H9 (cell line): ENCODE measurements around the gene LDB2. TPM values are rescaled to one million over a fixed set of nuclear protein-coding genes. Genes with fewer than 3 reads are reported as not detected.

Experiments used
- DNase-seq: peaks from one replicate; pipeline ENCODE4 v3.0.0-alpha.2; 2017
- H2AFZ ChIP-seq: one replicate; pipeline ENCODE4 v1.6.1; 2013; ENCODE audit warnings: mild to moderate bottlenecking, low read length, control low read depth, moderate library complexity
- H2AK5ac ChIP-seq: 2 replicates; pipeline ENCODE4 v1.6.1; 2013; ENCODE audit warnings: low read length, control low read depth, mixed read lengths; ENCODE audit not compliant: insufficient read length
- H2BK120ac ChIP-seq: one replicate; pipeline ENCODE4 v1.6.1; 2013; ENCODE audit warnings: low read depth, mild to moderate bottlenecking, low read length, control low read depth, inconsistent platforms; ENCODE audit not compliant: poor library complexity, severe bottlenecking
- H2BK12ac ChIP-seq: 2 replicates; pipeline ENCODE4 v1.6.1; 2013; ENCODE audit warnings: low read length, control low read depth, mixed read lengths, low read depth; ENCODE audit not compliant: insufficient read length
- H2BK15ac ChIP-seq: 2 replicates; pipeline ENCODE4 v1.6.1; 2013; ENCODE audit warnings: low read depth, low read length, control low read depth
- H2BK20ac ChIP-seq: one replicate; pipeline ENCODE4 v1.6.1; 2013; ENCODE audit warnings: low read depth, mild to moderate bottlenecking, low read length, control low read depth, inconsistent platforms; ENCODE audit not compliant: poor library complexity, severe bottlenecking
- H2BK5ac ChIP-seq: 2 replicates; pipeline ENCODE4 v1.6.1; 2013; ENCODE audit warnings: low read length, control low read depth, mixed read lengths; ENCODE audit not compliant: insufficient read length
- H3K14ac ChIP-seq: 2 replicates; pipeline ENCODE4 v1.6.1; 2013; ENCODE audit warnings: low read length, control low read depth; ENCODE audit not compliant: insufficient read depth
- H3K18ac ChIP-seq: 2 replicates; pipeline ENCODE4 v1.6.1; 2013; ENCODE audit warnings: low read depth, mild to moderate bottlenecking, mixed read lengths, low read length, control low read depth; ENCODE audit not compliant: insufficient read length
- H3K23ac ChIP-seq: 2 replicates; pipeline ENCODE4 v1.6.1; 2013; ENCODE audit warnings: low read length, control low read depth, mixed read lengths, low read depth; ENCODE audit not compliant: insufficient read length
- H3K23me2 ChIP-seq: 2 replicates; pipeline ENCODE4 v1.6.1; 2013; ENCODE audit warnings: low read depth, mild to moderate bottlenecking, mixed read lengths, low read length, control low read depth; ENCODE audit not compliant: insufficient read length, poor library complexity, severe bottlenecking
- H3K27ac ChIP-seq: 2 replicates; pipeline ENCODE4 v1.5.1; 2013; ENCODE audit warnings: low read length, control low read depth, mixed read lengths, low read depth; ENCODE audit not compliant: insufficient read length
- H3K27me3 ChIP-seq: 2 replicates; pipeline ENCODE4 v1.6.1; 2013; ENCODE audit warnings: low read length, control low read depth, inconsistent platforms; ENCODE audit not compliant: insufficient read depth
- H3K4ac ChIP-seq: 2 replicates; pipeline ENCODE4 v1.6.1; 2013; ENCODE audit warnings: low read depth, mild to moderate bottlenecking, control low read depth, inconsistent platforms, low read length, moderate library complexity
- H3K4me1 ChIP-seq: 2 replicates; pipeline ENCODE4 v1.6.1; 2013; ENCODE audit warnings: low read length, control low read depth, inconsistent platforms; ENCODE audit not compliant: insufficient read depth
- H3K4me2 ChIP-seq: 2 replicates; pipeline ENCODE4 v1.6.1; 2013; ENCODE audit warnings: low read length, control low read depth, mixed read lengths; ENCODE audit not compliant: insufficient read length, insufficient read depth
- H3K56ac ChIP-seq: 2 replicates; pipeline ENCODE4 v1.6.1; 2013; ENCODE audit warnings: low read depth, mild to moderate bottlenecking, mixed read lengths, low read length, control low read depth; ENCODE audit not compliant: insufficient read length
- H3K79me1 ChIP-seq: 2 replicates; pipeline ENCODE4 v1.6.1; 2013; ENCODE audit warnings: low read depth, mild to moderate bottlenecking, moderate library complexity, low read length, control low read depth, inconsistent platforms; ENCODE audit not compliant: insufficient read depth, poor library complexity, severe bottlenecking
- H3K79me2 ChIP-seq: 2 replicates; pipeline ENCODE4 v1.6.1; 2013; ENCODE audit warnings: low read length, control low read depth, inconsistent platforms; ENCODE audit not compliant: insufficient read depth
- H3K9ac ChIP-seq: 2 replicates; pipeline ENCODE4 v1.6.1; 2013; ENCODE audit warnings: low read length, control low read depth, mixed read lengths; ENCODE audit not compliant: insufficient read length; ENCODE audit errors: extremely low read depth
- H3K9me3 ChIP-seq: one replicate; pipeline ENCODE4 v1.6.1; 2013; ENCODE audit warnings: low read depth, low read length, inconsistent platforms; ENCODE audit not compliant: control insufficient read depth
- H3T11ph ChIP-seq: one replicate; pipeline ENCODE4 v1.6.1; 2013; ENCODE audit warnings: mild to moderate bottlenecking, low read length, control low read depth, inconsistent platforms
- H4K20me1 ChIP-seq: one replicate; pipeline ENCODE4 v1.6.1; 2013; ENCODE audit not compliant: control insufficient read depth, insufficient read length, insufficient read depth
- H4K5ac ChIP-seq: 2 replicates; pipeline ENCODE4 v1.6.1; 2013; ENCODE audit warnings: low read depth, mild to moderate bottlenecking, mixed read lengths, low read length, control low read depth; ENCODE audit not compliant: insufficient read length
- H4K8ac ChIP-seq: replicated peaks from 2 replicates; pipeline ENCODE4 v1.6.1; 2013; ENCODE audit warnings: low read length, control low read depth, mixed read lengths, low read depth; ENCODE audit not compliant: insufficient read length
- H4K91ac ChIP-seq: 2 replicates; pipeline ENCODE4 v1.6.1; 2013; ENCODE audit warnings: low read depth, mild to moderate bottlenecking, moderate library complexity, mixed read lengths, low read length, control low read depth; ENCODE audit not compliant: insufficient read length
- H3K27ac Mint-ChIP-seq, 3 experiments: 2 replicates in 2 of 3; 3 replicates in 1 of 3; pipeline ENCODE4 v1.8.0; 2020 to 2021; ENCODE audit warnings: mixed read lengths in 3 of 3, mild to moderate bottlenecking in 1 of 3, moderate library complexity in 1 of 3
- H3K27me3 Mint-ChIP-seq: 2 replicates; pipeline ENCODE4 v1.8.0; 2021; ENCODE audit warnings: low read depth, mild to moderate bottlenecking, moderate library complexity, mixed read lengths
- H3K36me3 Mint-ChIP-seq, 3 experiments: 2 replicates in 2 of 3; 3 replicates in 1 of 3; pipeline ENCODE4 v1.8.0; 2020 to 2021; ENCODE audit warnings: low read depth in 3 of 3, mixed read lengths in 3 of 3; ENCODE audit not compliant: insufficient read depth in 1 of 3
- H3K4me1 Mint-ChIP-seq, 2 experiments: 2 replicates each; pipeline ENCODE4 v1.8.0; 2020; ENCODE audit warnings: mixed read lengths in 2 of 2
- H3K4me3 Mint-ChIP-seq, 2 experiments: 2 replicates in 1 of 2; 3 replicates in 1 of 2; pipeline ENCODE4 v1.8.0; 2020 to 2021; ENCODE audit warnings: mild to moderate bottlenecking in 2 of 2, mixed read lengths in 2 of 2, moderate library complexity in 1 of 2
- H3K9me3 Mint-ChIP-seq, 2 experiments: 2 replicates in 1 of 2; 3 replicates in 1 of 2; pipeline ENCODE4 v1.8.0; 2020; ENCODE audit warnings: mild to moderate bottlenecking in 2 of 2, mixed read lengths in 2 of 2, moderate library complexity in 1 of 2
- CTCF ChIP-seq: fragments of 200-600 bp; sonication (generic); conservative IDR thresholded peaks from 3 replicates; pipeline ENCODE4 v1.8.0; 2021; ENCODE audit warnings: antibody characterized with exemption, mild to moderate bottlenecking
- total RNA-seq: library from RNA; stranded (reverse); gene quantifications from 2 replicates; pipeline ENCODE4 v1.2.1, GENCODE V29; 2021

Gene LDB2
- total RNA-seq, 1 experiment from 2014 or later = 22.5 TPM

- Histone ChIP-seq H3K79me2 (no peaks in the 10 kb centered on the region), H3K18ac (no peak overlapping the region), H3K27me3 (no peaks in the 10 kb centered on the region), H4K91ac (no peak overlapping the region), H3K4me2 (no peak overlapping the region), H3K9ac (no peak overlapping the region), H2AK5ac (no peak overlapping the region), H3K9me3 (no peaks in the 10 kb centered on the region), H3K4ac (no peak overlapping the region), H3K79me1 (no peaks in the 10 kb centered on the region), H4K20me1 (no peaks in the 10 kb centered on the region), H3K27ac (no peak overlapping the region), H2BK15ac (no peak overlapping the region), H3K4me1 (no peaks in the 10 kb centered on the region), H4K5ac (no peak overlapping the region), H2BK20ac (no peak overlapping the region), H2BK120ac (no peak overlapping the region), H2AFZ (no peak overlapping the region), H4K8ac (no peak overlapping the region), H3K14ac (no peak overlapping the region), H3K23ac (no peak overlapping the region), H3K56ac (no peak overlapping the region), H3K23me2 (no peaks in the 10 kb centered on the region), H2BK5ac (no peak overlapping the region), H2BK12ac (no peak overlapping the region), H3T11ph (no peak overlapping the region)
- no peak overlapping the region for H3K27ac Mint-ChIP-seq
- no peak overlapping the region for H3K4me3 Mint-ChIP-seq
- H3K36me3 Mint-ChIP-seq = peaks cover 8 to 19% (median 17%) of the 10 kb centered on the region in 3 experiments
- peaks cover under 1% of the 10 kb centered on the region; the same call in 1 of the 2 replicates for H3K27me3 Mint-ChIP-seq
- no peak for DNase-seq
- peaks cover 7 to 8% of the 10 kb centered on the region in 2 experiments; a peak in 3 of 4 replicates for H3K4me1 Mint-ChIP-seq
- TF ChIP-seq CTCF = no peak
- no peaks in the 10 kb centered on the region; a peak in 2 of 5 replicates for H3K9me3 Mint-ChIP-seq
Measured at GRCh38 chr4:16498978-16499377, 399.5 kb downstream of the LDB2 start.
